SK-N-MC (cell line): Measurements from ENCODE around the gene HAGHL.

Experiments used
- DNase-seq: peaks from one replicate; pipeline ENCODE4 v3.0.0-alpha.2; 2011; ENCODE audit warnings: low read depth, low spot score
- H3K27ac ChIP-seq: fragments of 200-600 bp; sonication (generic); 2 replicates; pipeline ENCODE4 v1.5.1; 2016; ENCODE audit warnings: mixed run types
- H3K36me3 ChIP-seq: fragments of 200-600 bp; sonication (generic); 2 replicates; pipeline ENCODE4 v1.6.1; 2017; ENCODE audit warnings: antibody characterized with exemption, low read length, mixed read lengths; ENCODE audit not compliant: insufficient read depth
- H3K4me3 ChIP-seq: fragments of 200-600 bp; sonication (generic); 2 replicates; pipeline ENCODE4 v1.5.1; 2016
- H3K9ac ChIP-seq: fragments of 200-600 bp; sonication (generic); 2 replicates; pipeline ENCODE4 v1.8.0; 2017; ENCODE audit warnings: mixed run types, mixed read lengths; ENCODE audit not compliant: insufficient read length
- H3K9me3 ChIP-seq: fragments of 200-600 bp; sonication (generic); 2 replicates; pipeline ENCODE4 v1.6.1; 2017; ENCODE audit warnings: low read depth, mild to moderate bottlenecking, antibody characterized with exemption, low read length, moderate library complexity, mixed read lengths
- EZH2 ChIP-seq: fragments of 200-600 bp; sonication (generic); IDR thresholded peaks from one replicate; pipeline ENCODE4 v1.6.1; 2017; ENCODE audit warnings: antibody characterized with exemption
- FOXP2 ChIP-seq: optimal IDR thresholded peaks from 2 replicates; pipeline ENCODE3; 2011; ENCODE audit warnings: mild to moderate bottlenecking, moderate library complexity; ENCODE audit not compliant: insufficient read depth; ENCODE audit errors: extremely low read length, control extremely low read depth
- POLR2AphosphoS5 ChIP-seq: IDR thresholded peaks from 2 replicates; pipeline ENCODE4 v1.6.1; 2012; ENCODE audit warnings: mild to moderate bottlenecking, low read depth, low read length, borderline replicate concordance

The HAGHL gene

DNA sequence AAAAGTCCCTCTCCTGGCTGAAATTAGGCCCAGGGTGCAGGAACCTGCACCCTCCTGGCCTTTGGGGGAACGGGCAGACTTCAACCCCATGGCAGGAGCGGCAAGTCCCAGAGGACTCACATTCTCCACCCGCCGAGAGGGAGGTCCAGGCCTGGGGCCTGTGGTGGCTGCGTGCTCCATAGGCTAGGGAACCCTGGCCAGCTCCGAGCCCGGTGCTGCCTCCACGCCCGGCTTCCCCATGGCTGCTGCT lies 793 bp upstream of the HAGHL start:
- H3K4me3 ChIP-seq, result no peak overlapping the region
- no peaks in the 10 kb centered on the region for H3K36me3 ChIP-seq
- no peak for TF ChIP-seq EZH2
- no peak for TF ChIP-seq POLR2AphosphoS5
- TF ChIP-seq FOXP2, result no peak

DNA sequence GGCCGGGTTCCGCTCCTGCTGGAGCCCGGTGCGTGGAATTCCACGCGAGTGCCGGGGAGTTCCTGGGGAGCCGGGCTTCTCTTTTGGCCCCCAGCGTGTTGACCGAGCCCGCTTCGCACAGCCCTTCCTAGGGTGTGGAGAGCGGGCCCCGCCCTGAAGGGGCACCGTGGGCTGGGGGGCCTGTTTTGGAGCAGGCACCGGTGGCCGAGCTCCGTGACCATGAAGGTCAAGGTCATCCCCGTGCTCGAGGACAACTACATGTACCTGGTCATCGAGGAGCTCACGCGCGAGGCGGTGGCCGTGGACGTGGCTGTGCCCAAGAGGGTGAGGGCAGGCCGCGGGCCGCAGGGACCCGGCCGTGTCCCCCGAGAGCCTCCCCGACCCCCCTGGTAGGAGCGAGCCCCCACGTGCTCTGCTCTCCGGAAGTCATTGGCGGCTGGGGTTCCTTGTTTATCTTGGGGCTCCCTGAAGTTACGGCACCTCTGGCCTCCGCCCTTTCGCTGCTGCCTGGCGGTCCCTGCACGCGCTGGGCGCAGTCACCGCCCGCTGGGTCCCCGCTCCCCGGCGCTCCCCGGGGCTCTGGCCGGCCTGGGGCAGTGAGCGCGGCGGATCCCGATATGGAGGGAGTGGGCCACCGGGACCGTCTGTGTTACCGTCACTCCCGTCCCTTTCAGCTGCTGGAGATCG lies 528 bp downstream of the HAGHL start:
- H3K9me3 ChIP-seq, result no peaks in the 10 kb centered on the region
- DNase-seq, result no peak
- no peak overlapping the region for H3K27ac ChIP-seq
- no peaks in the 10 kb centered on the region for H3K36me3 ChIP-seq
- TF ChIP-seq FOXP2 (no peak), EZH2 (no peak), POLR2AphosphoS5 (no peak)
- no peak overlapping the region for H3K9ac ChIP-seq
- peak overlapping the region; percentile 75 for H3K4me3 ChIP-seq

More for the DNA sequence above, 793 bp upstream of the HAGHL start:
- H3K9me3 ChIP-seq, result no peaks in the 10 kb centered on the region
- H3K9ac ChIP-seq, result no peak overlapping the region
- H3K27ac ChIP-seq, result no peak overlapping the region
- DNase-seq, result no peak

DNA sequence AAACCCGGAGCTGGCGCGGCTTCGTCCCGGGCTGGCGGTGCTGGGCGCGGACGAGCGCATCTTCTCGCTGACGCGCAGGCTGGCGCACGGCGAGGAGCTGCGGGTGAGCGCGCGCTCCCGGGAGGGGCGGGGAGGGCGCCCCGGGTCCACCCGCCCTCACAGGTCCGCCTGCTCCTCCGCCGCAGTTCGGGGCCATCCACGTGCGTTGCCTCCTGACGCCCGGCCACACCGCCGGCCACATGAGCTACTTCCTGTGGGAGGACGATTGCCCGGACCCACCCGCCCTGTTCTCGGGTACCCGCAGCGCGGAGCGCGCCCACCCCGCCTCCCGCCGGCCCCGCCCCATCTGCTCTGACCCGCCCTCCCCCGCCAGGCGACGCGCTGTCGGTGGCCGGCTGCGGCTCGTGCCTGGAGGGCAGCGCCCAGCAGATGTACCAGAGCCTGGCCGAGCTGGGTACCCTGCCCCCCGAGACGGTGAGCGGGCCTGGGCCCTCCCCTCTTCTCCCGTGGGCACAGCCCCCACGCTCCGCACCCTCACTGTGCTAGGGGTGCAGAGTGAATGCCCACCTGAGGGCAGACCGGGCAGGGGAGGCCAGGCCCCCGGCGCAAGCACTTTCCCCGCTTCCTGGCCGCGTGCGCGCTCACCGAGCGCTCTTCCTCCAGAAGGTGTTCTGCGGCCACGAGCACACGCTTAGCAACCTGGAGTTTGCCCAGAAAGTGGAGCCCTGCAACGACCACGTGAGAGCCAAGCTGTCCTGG lies 1.4 kb downstream of the HAGHL start:
- DNase-seq, result no peak

DNA sequence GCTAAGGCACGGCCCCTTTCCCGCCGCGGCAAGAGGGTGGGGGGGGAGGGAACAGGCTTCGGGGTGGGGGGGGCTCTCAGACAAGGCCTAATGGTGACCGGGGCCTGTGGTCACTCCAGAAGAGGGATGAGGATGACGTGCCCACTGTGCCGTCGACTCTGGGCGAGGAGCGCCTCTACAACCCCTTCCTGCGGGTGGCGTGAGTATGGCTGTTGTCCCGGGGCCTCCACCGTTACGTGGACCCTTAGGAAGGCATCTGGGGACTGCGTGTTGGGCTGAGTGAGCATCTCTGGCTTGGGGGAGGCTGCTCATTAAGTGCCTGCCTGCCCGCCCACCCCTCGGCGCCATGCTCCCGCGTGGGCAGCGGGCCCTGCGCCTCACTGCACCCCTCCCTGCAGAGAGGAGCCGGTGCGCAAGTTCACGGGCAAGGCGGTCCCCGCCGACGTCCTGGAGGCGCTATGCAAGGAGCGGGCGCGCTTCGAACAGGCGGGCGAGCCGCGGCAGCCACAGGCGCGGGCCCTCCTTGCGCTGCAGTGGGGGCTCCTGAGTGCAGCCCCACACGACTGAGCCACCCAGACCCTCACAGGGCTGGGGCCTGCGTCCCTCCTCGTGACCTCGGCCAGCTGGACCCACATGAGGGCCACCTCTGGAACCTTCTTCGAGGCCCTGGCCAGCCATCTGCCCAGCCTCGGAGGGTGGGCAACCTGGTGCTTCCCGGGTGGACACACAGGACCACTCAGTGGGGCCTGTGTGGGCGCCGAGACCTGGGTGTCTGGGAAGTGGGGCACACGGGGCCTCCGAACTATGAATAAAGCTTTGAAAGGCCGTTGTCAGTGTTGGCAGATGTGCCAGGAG lies 2.2 kb downstream of the HAGHL start:
- no peak overlapping the region for H3K27ac ChIP-seq
- no peak overlapping the region; the same call in 1 of the 2 replicates for H3K4me3 ChIP-seq
- no peak overlapping the region for H3K9ac ChIP-seq
- H3K36me3 ChIP-seq, result no peaks in the 10 kb centered on the region; the same call in 1 of the 2 replicates
- DNase-seq, result no peak
- no peaks in the 10 kb centered on the region for H3K9me3 ChIP-seq
- no peak; the same call in 1 of the 2 replicates for TF ChIP-seq POLR2AphosphoS5
- TF ChIP-seq FOXP2, result no peak
- no peak for TF ChIP-seq EZH2

More for the DNA sequence above, 1.4 kb downstream of the HAGHL start:
- Histone ChIP-seq H3K9me3 (no peaks in the 10 kb centered on the region), H3K27ac (no peak overlapping the region), H3K36me3 (no peaks in the 10 kb centered on the region), H3K9ac (no peak overlapping the region), H3K4me3 (peak overlapping the region; percentile 71)
- TF ChIP-seq FOXP2 (no peak), EZH2 (no peak), POLR2AphosphoS5 (no peak; the same call in 1 of the 2 replicates)

DNA sequence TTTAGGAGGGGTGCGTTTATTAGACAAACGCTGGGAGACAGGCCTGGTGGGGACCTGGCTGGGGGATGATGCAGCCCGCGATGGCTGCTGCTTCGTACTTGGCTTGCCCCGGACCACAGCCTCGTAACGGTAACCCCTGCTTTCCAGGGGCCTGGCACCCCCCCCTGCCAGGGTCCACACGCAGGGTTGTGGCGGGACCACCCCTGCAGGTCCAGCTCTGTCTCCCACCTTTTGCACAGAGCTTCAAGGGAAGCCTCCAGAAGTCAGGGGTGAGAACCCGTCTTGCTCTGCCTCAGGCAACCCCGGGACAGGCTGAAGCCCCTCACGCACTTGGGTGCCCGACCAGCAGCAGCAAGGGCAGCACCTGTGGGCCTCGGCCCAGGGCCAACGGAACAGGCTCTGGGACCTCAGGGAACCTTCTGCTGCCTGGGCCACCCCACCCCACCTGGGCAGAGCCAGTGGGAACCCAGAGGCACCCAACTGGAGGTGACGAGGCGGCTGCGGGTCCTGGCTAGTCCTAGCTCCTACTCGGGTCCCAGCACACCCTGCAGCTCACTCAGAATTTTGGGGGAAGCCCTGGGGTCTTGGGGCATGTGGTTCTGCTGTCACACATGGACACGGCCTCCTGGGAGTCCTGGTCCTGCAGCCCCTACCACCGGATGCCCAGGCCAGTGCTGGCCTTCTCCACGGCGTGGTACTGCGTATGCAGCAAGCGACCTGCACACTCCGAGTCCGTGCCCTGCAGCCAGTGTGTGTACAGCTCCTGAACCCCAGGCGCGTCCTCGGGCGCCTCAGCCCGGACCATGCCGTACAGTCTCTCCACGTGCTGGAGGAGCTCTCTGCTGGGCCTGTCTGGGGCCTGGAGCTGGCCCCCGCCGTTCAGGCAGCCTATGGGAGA lies 3.1 kb downstream of the HAGHL start:
- TF ChIP-seq POLR2AphosphoS5 (no peak; the same call in 1 of the 2 replicates), FOXP2 (no peak), EZH2 (no peak)
- Histone ChIP-seq H3K4me3 (no peak overlapping the region), H3K36me3 (no peaks in the 10 kb centered on the region; the same call in 1 of the 2 replicates), H3K9me3 (no peaks in the 10 kb centered on the region), H3K27ac (no peak overlapping the region), H3K9ac (no peak overlapping the region)
- no peak for DNase-seq

DNA sequence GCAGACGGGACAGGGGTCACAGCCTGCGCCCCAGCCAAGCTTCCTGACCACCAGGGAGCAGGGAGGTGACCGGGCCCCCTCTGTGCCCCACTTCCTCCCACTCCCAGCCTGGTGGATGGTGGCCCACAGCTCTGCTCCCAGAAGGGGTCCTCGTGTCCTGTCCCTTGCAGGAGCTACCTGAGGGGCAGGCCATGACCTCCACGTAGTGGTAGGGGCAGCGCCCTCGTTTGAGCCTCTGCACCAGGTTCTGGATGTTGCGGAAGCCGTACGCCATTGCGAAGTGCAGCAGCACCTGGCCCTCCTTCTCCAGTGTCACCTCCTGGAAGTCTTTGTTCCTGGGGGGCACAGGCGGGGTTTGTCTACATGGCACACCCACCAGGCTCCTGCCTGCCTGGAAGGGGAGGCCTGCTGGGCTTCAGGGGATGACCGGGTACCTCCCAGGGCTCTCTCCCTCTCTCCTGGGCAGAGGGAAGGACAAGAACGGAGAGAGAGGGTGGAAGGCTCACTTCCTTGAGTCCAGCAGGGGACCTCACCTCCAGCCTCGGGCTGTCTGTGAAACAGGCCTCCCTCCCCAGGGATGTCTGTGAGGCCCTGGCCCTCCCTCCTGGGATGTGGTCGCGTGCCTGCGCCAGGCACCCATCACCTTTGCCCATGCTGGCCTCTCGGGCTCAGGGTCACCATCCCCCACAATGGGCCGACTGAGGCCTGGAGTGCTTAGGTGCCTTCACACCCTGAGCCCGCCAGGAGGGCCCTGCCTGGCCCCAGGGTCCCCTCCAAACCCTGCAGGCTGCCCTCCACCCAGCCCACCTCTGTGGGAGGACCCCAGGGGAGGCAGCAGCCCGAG lies 4.0 kb downstream of the HAGHL start:
- Histone ChIP-seq H3K9me3 (no peaks in the 10 kb centered on the region), H3K36me3 (no peaks in the 10 kb centered on the region; the same call in 1 of the 2 replicates), H3K4me3 (no peak overlapping the region), H3K27ac (no peak overlapping the region), H3K9ac (no peak overlapping the region)
- no peak for DNase-seq
- no peak for TF ChIP-seq EZH2
- TF ChIP-seq POLR2AphosphoS5, result no peak
- no peak for TF ChIP-seq FOXP2

DNA sequence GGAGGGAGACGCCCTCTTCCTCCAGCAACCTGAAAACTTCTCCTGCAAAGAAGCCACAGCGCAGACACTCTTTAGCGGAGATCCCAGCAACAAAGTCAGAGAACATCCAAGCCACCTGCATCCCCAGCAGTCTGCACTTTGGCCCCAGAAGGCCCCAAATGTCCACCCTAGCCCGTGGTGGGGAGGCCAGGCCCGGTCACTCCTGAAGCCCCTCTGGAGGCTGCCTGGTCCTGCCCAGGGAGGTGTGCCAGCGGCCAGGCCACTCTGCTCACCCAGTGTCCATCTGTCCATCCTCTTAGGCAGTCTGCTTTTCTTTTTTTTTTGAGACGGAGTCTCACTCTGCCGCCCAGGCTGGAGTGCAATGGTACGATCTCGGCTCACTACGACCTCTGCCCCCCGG lies 5.4 kb downstream of the HAGHL start:
- Histone ChIP-seq H3K36me3 (no peaks in the 10 kb centered on the region; the same call in 1 of the 2 replicates), H3K9ac (no peak overlapping the region)

More for the DNA sequence above, 5.4 kb downstream of the HAGHL start:
- Histone ChIP-seq H3K4me3 (no peak overlapping the region), H3K27ac (no peak overlapping the region), H3K9me3 (no peaks in the 10 kb centered on the region)
- TF ChIP-seq FOXP2, result no peak
- TF ChIP-seq EZH2, result no peak
- no peak for TF ChIP-seq POLR2AphosphoS5
- DNase-seq, result no peak
